HG03095 (cell line): Measurements from ENCODE around the gene COL12A1.

Source experiments
- ATAC-seq: cut with Tn5 transposase; IDR thresholded peaks from one replicate; pipeline ENCODE4 v1.9.1; 2021; ENCODE audit warnings: moderate library complexity; ENCODE audit not compliant: unreplicated experiment

The COL12A1 gene

GRCh38 chr6:75145211-75145610, 60.6 kb downstream of the COL12A1 start:
- no peak for ATAC-seq

DNA sequence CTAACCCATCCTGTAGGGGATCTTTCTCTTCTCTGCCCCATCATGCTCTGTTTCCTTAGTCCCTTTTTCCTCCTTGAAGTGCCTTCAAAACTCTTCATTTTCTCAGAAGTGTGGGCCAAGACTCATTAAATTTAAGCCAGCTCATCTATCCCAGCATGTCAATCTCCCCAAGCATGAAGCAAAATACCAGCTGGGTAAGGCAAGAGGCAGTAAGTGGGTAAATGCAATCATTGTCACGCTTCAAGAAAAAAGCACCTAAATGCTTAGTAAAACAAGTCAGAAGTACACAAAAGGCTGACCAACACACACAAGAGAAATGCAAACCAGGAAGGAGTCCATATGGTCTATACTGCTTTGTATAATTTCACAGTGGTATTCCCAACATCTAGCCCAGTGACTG, 61.5 kb downstream of the COL12A1 start:
- ATAC-seq: no peak

- ATAC-seq: no peak
Measured at GRCh38 chr6:75143191-75143590, 62.7 kb downstream of the COL12A1 start.

GRCh38 chr6:75142721-75143120, 63.1 kb downstream of the COL12A1 start:
- ATAC-seq: no peak

DNA sequence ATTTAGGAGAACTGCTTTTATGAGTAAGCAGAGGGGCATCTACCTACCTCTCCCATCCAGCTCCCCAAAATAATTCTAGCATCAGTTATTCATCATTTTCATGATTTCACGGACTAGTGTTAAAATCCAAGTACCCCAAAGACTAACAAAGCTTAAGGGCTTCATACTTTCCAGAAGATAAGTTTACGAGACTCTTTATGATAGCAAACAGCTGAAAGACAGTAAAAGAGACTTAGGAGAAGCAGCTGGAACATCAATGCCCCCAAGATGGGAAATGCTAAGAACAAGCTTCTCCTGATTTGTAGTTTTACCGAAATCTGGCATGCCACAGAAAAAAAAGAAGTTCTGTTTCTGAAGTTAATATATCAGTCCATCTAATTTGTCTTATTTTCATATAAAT, 70.0 kb downstream of the COL12A1 start:
- ATAC-seq: no peak

- ATAC-seq: no peak
Measured at GRCh38 chr6:75135450-75135849, 70.4 kb downstream of the COL12A1 start.

DNA sequence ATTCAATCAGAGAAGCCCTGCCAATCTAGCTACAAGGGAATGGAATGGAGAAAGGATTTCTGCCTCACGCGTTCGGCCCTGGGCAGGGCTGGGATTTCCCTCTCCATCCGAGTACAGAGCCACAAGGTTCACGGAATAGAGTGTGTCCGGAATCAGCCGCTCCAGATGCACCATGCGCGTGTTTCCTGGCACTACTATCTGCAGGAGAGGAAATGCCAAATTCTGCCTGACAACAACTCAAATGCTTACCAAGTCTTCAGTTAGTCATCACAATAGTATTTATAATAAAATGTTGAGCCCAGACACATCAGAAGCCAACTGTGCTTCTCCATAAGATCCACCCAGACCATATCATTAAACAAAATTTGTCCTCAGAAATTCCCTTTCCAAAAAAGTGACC, 75.1 kb downstream of the COL12A1 start:
- ATAC-seq: no peak

GRCh38 chr6:75128878-75129570, 76.8 kb downstream of the COL12A1 start:
- no peak for ATAC-seq

DNA sequence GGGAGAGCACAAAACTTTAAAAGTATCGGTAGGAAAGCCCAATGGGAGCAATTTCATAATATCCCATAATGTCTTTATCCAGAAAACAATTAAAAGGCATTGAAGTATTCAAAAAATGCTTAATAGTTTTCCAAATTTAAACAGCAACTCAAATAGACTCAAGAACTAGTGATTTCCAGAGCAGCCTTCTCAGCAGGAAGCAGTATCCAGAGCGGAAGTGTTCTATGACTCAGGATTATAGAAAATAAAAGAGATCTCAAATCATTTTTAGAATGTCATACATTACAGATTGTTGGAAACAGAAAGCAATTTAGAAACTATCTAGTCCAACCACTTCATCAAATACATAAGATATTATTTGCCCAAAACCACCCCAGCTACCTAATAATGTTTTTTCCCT, 79.3 kb downstream of the COL12A1 start:
- ATAC-seq: no peak

DNA sequence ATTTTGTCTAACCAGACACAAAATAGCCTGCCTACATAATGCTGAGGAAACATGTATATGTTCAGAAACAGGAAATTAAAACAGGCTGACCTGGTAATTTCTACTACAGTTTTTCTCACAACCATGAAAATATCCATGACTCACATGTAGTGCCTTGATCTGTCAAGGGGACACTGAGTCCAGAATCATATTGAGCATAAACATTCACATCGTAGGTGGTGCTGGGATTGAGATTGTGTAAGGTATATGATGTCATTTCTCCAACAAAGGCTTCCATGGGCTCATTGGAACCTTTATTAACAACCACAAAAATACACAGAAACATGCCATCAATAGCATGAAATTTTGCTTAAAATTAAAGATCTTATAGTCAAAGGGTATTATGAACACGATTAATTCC, 80.9 kb downstream of the COL12A1 start:
- ATAC-seq: no peak

- ATAC-seq: no peak
Measured at GRCh38 chr6:75124085-75124484, 81.8 kb downstream of the COL12A1 start.

DNA sequence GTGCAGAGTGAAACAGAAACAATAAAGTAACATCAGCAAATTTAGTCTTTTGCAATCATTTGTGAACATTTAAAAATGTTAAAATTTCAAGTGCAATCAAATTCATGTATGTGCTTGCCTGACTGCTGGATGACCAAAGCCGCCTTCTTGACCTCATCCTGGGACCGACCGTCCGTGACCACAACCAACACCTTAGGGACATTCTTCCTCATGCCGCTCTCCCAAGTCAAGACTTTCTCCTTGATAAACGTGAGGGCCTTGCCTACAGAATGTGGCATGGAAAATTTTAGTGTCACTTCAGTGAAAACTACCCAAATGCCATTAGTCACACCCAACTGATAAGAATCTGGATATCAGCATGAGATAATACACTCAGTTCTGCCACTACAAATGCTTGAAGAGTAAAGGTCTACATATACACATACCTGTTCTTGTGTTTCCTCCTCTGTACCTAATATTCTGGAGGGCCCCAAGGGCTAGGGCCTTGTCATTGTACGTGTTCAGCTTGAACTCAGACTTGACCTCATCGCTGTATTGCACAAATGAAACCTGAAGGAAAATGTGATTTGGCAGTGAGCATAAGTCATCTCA, 86.8 kb downstream of the COL12A1 start:
- no peak for ATAC-seq

- ATAC-seq: no peak
Measured at GRCh38 chr6:75117701-75118100, 88.2 kb downstream of the COL12A1 start.

DNA sequence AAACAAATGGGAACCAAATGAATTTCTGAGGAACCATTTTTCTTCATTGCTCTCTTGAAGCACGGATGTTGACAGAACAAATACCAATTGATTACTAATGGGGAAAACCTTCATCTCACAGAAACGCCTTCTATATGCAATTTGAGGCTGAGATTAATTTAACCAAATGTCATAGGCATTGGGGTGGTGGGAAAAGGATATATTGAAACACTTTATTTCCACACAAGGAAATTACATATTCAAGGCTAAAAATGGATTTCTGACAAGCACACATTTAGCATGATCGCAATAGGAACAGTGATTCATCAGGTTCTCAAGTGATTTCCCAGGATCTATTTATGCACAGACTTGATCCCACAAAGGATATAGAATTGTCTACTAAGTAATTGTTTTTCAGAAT, 88.9 kb downstream of the COL12A1 start:
- no peak for ATAC-seq

DNA sequence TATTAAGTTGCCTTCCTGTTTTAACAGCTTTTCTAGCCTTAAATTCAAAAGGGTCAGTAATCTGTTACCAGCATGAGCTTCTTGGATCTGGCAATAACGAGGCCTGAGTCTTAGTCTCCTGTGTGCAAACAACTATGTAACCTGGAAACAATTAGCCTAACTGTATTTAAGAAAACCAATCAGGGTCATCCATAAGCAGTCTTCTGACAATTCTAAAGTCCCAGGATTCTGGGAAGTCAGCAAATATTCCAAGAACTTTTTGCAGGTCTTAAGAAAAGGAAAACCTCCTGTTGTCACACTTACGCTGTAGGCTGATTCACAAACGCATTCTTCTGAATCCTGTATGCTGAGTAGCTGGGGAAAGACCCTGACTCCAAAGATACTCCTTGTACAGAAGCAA, 90.4 kb downstream of the COL12A1 start:
- ATAC-seq: no peak

DNA sequence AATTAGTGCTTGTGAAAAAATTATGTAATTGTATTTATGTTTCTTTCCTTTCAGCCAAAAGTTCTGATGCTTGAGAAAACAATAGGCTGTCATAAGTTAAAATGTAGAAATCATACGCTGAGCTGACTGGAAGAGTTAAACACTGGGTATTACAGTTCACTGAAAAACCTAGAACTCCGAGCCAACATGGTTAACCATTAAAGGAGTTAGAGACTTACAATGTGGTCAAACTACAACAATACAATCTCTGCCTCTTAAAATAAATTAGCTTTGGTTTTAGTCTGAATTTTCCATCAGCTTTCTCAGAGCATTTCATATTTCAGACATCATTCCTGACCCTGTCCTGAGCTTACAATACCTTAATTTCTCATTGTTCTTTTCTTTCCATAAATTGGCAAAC, 91.0 kb downstream of the COL12A1 start:
- no peak for ATAC-seq

DNA sequence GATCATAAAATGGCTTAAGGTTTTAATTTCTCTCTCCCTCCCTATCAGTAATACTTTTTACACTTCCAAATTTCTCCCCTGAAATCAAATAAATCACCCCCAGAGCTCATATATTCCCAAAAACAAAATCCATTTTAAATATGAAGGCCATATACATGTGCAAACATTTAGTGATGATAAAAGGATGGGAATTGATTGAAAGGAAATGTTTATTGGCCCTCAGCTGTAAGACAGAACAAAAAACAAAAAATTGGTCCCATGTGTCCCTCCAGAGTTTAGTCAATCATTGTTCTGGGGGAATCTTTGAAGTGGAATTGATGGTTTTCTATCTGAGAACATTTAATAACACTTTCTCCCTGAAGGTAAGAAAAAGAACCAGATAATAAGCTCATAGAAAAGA, 91.7 kb downstream of the COL12A1 start:
- ATAC-seq: no peak

DNA sequence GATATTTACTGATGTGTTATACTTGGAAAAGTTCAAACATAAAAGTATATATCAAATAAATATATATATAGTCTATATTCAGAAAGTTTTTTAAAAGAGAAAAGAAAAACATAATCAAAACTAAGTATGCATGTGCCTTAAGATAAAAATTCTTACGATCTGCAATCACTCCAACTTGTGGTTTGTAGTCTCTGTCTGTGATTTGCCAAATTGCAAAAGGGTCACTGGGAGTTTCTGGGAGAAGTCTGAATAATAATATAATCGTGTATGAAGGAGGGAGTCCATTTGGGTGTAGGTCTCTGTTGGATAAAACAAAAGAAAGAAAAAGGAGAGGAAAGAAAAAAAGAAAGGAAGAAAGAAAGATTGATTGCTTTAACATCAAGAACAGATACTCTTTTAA, 92.4 kb downstream of the COL12A1 start:
- no peak for ATAC-seq

DNA sequence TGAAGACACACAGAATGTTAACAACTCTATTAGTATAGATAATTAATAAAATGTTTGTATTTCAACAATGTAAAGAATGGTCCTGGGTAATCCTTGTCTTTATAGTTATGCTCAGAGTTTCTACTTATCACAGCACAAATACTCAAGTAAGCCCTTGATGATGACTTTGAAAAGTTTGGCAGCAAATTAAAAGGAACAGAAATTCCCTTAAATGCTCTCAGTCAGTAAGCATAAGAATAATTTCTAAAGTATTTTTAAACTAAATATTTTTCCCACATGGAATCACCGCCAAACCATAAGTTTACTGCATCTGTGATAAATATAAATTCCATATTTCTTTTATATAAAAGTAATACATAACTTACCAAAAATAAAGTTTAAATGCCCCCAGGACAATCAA, 96.1 kb downstream of the COL12A1 start:
- ATAC-seq: no peak

DNA sequence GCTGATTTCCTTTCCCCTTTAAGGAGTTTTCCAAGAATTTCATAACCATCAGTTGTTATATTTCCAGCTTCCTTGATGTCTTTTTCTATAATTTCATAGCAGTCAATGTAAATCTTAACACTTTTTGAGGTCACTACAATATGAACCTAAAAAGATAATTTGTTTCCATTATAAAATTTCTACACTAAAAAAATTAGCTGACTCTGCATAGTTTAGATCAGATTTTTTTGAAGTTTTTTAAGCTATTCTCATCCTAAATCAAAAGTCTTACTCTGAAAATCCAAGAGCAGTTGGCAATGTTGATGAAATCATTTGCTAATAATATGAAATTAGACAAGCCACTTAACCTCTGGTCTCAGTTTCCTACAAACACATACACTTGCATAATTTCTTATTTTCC, 96.8 kb downstream of the COL12A1 start:
- ATAC-seq: no peak

DNA sequence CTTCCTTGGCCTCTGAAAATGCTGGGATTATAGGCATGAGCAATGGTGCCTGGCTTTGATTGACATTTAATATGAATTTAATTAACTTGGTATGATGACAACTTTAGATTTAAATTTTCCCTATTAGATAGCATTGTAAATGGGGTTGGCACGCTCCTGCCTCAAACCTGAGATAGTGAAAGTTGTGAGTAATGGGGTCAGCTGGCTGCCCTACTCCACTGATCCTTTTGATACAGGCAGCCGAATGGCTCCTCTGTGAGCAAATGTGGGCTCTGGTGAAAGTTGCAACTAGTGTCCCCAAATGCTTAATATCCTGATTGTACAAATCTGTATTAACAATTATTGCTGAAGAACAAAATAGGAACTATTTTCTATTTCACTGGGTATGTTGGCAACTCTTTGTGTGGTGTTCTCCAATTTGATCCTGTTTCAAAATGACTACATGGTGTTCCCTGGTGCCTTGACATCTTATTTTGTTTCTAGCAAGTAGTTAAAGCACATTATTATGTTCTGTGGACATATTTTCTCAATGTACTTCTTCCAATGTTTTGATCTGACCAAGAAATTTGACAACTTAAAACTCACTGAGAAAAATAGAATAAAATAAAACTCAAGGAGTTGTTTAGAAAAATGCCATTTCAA, 97.4 kb downstream of the COL12A1 start:
- no peak for ATAC-seq

DNA sequence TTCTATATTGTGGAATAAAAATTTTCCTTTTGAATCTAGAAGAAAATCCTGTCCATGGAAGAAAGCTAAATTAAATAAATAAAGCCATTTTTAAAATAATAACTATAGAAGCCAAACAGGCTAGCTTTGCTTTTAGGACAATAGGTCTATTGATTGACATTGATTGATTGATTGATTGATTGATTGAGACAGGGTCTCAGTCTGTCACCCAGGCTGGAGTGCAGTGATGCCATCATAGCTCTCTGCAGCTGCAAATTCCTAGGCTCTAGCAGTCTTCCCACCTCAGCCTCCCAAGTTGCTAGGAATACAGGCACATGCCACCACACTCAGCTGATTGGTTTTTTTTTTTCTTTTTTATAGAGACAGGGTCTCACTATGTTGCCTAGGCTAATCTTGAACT, 97.9 kb downstream of the COL12A1 start:
- ATAC-seq: no peak

DNA sequence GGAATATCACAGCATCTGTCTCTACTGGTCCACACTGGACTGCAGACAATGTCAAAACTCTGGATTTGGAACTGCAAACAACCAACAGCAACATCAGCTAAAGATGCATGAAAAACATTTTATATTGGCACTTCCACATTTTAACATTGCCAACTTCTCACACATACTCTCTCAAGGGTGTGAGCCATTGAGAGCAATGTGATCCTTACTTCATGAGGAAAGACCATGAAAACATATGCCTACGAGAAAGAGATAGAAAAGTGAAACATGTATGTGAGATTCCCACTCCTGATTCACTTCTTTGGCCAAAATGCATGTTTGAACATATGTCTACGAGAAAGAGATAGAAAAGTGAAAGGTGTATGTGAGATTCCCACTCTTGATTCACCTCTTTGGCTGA, 99.4 kb downstream of the COL12A1 start:
- no peak for ATAC-seq
